HG03521 (cell line): ENCODE measurements around the gene ATF5.

Experiments used
- ATAC-seq: cut with Tn5 transposase; IDR thresholded peaks from one replicate; pipeline ENCODE4 v1.9.1; 2021; ENCODE audit warnings: mild to moderate bottlenecking, moderate library complexity; ENCODE audit not compliant: unreplicated experiment

Gene ATF5

DNA sequence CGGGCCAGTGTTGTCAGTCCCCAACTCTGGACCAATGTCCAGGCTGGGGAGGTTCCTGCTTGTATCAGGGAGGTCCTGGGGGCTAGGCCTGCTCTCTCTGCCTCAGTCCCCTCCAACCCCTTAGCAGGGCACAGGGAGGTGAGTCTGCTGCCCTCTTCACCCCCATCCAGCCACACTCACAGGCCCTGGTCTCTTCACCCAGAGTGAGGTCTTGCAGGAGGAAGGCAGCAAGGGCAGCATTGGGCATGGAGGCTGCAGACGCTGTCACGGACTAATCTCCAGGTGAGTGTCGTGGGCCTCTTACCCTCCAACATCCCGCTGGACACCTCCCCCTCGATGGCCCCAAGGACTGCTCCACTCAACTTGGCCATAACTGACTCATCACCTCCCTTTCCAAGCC is 43.8 kb downstream of the ATF5 start:
- ATAC-seq: no peak

DNA sequence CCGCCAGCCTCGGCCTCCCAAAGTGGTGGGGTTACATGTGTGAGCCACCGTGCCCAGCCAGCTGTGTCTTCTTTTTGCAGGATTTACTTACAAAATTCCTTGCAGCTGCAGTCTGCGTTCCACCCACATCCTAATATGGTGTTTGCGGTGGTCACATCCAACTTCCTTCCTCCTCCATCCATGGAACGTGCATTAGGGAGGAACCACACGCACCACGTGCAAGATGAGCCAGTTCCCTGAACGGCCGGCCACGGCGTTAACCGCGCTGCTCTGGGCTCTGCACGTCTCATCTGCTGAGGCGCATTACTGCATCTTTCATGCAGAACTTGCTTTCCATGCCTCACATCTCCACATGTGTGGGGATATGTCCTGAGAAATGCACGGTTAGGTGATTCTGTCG is 45.0 kb downstream of the ATF5 start:
- ATAC-seq: no peak

DNA sequence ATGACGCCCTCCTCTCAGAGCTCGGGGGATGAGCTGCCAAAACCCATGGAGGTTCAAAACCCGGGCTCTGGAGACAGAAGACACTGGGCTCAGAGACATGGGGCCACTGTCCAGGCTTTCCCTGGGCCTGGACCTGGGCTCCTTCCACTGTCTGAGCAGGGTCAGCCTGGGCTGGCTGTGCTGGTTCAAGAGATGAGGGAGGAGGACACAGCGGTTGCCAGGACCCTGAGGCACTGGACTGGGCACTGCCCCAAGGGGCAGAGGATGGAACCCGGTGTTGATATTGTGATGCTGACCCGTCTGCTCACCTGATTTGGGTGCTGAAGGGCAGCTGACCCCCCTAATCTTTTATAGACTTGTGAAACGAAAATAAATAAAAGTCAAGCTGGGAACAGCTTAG is 46.0 kb downstream of the ATF5 start:
- ATAC-seq: no peak

DNA sequence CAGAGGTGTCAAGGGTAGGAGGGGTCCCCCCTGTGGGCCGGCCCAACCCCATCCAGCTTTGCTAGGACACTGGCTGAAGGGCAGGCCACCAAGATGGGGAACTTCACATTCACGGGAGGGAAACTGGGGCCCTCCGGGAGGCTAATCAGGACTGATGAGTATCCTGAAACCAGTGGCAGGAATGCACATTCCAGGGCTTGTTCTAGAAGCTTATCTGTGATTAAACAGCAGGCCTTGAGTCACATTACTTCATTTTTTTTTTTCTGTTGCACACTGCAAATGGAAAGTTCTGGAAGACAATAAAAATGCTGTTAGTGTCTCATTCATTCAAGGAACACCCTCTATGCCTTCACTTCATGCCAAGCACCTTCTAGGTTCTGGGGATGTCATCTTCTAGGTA is 47.5 kb downstream of the ATF5 start:
- no peak for ATAC-seq

DNA sequence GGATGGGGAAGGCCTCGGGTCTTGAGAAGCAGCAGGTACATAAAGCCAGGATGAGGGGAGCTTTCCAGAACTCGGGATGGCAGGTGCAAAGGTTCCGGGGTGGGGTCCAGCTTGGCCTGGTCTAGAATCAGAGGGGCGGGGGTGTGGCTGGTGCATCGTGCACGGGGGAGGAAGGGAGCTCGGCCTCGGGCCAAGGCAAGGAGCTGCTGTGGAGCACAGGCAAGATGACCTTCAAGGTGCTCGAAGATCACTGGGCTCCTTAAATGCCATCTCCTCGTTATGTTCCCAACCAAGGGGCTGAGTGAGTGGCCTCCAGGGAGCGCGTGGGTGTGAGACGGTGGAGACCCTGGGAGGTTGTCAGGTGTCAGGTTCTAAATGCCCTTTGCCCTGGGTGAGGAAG is 48.1 kb downstream of the ATF5 start:
- no peak for ATAC-seq

DNA sequence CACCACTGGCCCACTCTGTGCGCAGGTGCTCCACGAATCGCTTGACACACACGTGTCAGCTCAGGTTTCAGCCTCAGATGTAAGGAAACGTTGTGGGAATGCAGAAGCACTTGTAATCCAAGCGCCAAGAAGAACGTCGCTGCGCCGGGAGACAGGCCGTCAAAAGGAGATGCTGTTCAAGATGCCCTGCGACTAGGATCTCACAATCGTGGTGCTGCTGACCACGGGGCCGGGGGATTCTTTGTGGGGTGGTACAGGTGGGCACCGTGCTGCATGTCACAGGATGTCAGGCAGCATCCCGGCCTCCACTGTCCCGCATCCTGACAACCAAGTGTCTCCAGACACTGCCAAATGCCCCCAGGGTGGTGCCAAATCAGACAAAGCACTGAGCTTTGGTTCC is 48.9 kb downstream of the ATF5 start:
- ATAC-seq: no peak

DNA sequence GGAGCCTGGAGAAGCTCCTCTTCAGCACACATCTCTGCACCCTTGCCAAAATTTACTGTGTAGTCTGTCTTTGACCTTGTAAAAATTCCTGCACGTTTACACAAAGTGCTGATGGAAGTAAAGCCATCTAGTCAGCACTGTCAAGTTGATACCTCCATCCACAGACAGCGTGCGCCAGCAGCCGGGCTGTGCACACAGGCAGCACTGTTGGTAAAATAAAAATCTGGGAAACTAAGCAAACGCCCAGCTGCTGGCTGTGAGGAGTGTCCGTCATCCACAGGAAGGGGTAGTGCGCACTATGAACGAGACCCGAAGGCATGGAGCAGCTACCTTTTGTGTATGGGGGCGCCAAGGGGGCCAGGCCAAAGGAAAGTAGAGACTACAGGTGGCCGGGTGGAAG is 49.3 kb downstream of the ATF5 start:
- ATAC-seq: no peak

DNA sequence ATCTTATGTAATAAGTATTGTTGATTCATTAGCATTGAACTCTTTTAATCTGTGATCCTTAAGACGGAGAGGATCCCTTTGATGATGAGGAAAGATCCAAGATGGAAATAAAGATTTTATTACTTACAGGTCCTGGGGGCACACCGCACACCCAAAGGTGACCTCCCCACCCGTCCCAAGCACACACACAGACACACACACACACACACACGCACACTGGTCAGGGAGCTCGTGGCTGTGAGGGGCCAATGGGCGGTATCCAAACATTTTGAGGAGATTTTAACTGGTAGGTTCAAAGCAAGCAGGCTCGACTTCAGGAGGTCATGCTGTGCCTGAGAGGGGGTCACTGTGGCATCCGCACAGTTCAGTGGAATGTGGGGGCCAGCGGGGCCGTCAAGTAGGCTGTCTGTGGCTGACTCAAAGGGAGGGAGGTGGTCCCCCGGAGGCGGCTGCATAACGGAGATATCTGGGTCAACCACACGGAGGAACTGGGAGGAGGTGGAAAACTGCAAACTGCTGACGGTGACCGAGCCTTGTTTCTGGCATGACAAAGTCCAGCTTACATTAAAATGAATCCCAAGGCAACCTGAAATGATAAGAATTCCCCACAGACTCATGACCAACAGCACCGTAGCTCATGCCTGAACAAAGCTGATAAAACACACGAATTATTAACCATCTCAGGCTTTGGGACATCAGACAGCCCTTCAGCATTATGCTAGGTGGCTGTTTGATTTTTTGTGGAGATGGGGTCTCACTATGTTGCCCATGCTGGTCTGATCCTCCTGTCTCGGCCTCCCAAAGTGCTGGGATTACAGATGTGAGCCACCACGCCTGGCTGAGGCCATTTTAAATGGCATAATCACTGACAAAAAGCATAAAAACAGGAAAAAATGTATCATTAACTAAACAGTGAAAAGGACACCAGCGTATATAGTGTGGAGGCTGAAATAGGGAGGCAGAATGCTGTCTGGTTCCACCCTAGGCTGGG is 52.9 kb downstream of the ATF5 start:
- no peak for ATAC-seq
